Stimulated activated CD4-positive, alpha-beta T cell treated with anti-CD3 and anti-CD28 coated beads, Interleukin-12 subunit alpha, Interleukin-12 subunit beta, amount 100 ng/mL, for 48 hours (primary cell): Measurements from ENCODE around the gene FAM153A.
"Not testable (repeated sequence)": the region's sequence is repeated elsewhere in the genome, so short reads cannot be mapped to it uniquely, and the experiment has no call there.

Source experiments
- DNase-seq, 3 donors: peaks; one replicate each; pipeline ENCODE4 v3.0.0-alpha.2; 2020; ENCODE audit warnings: low read depth in 2 of 3, low spot score in 1 of 3

The FAM153A gene

DNA sequence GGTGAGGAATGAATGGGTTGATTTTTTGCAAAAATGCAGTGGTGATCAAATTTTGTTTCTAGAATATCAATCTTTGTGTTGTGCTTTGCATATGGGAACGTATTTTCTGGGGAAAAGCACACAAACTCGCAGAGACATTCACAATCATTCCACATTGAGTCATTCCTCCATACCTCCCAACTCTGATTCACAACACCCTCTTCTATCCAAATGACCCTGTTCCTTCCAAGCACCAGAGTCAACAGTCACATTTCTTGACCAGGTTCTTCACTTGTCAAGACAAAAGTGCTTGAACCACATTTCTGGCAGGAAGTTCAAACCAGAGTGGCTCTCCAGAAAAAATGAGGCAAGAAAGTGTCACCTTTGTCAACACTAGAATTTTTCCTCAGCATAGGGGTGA lies 35.3 kb downstream of the FAM153A start:
- DNase-seq, result not testable (repeated sequence)

- not testable (repeated sequence) for DNase-seq
These were observed 57.8 kb downstream of the FAM153A start for GRCh38 chr5:177724858-177725257.

DNA sequence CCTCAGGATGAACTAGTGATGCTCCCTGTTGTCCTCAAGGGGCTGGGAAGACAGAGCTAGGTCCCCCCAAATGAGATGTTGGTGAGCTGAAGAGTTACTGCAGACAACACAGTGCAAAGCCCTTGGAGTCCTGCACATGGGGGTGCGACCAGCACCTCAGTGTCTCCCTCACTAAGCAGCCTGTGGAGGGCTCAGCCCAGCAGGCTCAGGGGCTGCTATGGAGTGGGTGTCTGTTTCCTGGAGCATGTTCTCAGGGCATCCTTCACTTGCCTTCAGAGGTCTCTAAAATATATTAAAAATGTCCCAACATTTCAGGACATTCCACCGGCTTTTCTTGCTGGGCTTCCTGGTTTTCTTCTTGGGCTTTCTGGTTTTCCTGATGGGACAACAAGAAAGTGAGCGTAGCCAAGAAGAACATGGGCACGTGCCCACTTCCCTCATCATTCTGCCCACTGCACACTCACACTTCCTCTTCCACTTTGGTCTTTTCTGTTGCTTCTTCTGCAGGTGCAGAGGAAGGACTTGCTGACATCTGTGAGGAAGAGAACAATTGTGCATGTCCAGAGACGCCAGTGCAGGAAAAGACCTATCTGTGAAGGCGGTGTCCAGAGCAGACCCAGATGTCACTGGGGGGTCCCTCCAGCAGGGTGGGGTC lies 58.7 kb downstream of the FAM153A start:
- not testable (repeated sequence) for DNase-seq

DNA sequence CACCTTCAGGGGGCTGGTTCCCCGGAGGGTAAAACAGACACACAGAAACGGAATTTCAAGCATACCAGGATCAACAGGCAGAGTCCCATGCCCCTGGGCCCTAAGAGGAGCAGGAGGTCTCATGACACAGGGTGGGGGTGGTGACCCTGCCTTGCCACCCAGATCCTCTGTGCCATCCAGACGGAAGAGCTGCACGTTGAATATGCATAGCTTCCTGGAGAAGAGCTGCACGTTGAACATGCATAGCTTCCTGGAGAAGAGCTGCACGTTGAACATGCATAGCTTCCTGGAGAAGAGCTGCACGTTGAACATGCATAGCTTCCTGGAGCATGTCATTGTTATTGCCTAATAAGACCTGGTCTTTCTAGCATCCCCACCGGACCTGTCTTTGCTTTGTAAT lies 59.9 kb downstream of the FAM153A start:
- not testable (repeated sequence) for DNase-seq

DNA sequence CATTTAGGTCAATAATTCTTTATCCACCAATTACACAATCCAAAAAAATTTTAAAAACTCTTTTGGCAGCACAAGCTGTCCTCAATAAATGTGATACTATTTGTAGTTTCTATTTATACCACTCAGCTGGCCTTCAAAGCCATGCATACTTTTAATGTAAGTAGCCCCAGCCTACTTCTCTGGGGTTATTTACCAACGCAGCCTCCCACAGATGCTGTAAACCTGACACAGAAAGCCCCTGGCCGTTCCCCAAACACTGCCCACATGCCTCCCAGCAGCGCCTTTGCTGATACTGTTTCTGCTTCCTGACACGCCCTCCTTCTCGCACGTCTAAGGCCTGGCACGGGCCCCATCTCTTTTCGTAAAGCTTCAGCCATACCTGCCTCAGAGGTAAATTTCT lies 62.7 kb downstream of the FAM153A start:
- not testable (repeated sequence) for DNase-seq

GRCh38 chr5:177715423-177715822 lies 67.3 kb downstream of the FAM153A start:
- DNase-seq, result not testable (repeated sequence)

DNA sequence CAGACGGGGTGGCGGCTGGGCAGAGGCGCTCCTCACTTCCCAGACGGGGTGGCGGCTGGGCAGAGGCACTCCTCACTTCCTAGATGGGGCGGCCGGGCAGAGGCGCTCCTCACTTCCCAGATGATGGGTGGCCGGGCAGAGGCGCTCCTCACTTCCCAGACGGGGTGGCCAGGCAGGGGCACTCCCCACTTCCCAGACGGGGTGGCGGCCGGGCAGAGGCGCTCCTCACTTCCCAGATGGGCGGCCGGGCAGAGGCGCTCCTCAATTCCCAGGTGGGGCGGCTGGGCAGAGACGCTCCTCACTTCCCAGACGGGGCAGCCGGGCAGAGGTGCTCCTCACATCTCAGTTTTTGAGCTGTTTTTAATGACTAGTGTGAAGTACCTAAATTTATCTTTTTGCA lies 86.6 kb downstream of the FAM153A start:
- not testable (repeated sequence) for DNase-seq

DNA sequence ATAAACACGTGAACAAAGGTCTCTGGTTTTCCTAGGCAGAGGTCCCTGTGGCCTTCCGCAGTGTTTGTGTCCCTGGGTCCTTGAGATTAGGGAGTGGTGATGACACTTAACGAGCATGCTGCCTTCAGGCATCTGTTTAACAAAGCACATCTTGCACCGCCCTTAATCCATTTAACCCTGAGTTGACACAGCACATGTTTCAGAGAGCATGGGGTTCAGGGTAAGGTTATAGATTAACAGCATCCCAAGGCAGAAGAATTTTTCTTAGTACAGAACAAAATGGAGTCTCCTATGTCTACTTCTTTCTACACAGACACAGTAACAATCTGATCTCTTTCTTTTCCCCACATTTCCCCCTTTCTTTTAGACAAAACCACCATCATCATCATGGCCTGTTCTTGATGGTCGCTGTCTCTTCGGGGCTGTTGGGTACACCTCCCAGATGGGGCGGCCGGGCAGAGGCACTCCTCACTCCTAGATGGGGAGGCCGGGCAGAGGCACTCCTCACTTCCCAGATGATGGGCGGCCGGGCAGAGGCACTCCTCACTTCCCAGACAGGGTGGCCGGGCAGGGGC lies 87.3 kb downstream of the FAM153A start:
- not testable (repeated sequence) for DNase-seq

DNA sequence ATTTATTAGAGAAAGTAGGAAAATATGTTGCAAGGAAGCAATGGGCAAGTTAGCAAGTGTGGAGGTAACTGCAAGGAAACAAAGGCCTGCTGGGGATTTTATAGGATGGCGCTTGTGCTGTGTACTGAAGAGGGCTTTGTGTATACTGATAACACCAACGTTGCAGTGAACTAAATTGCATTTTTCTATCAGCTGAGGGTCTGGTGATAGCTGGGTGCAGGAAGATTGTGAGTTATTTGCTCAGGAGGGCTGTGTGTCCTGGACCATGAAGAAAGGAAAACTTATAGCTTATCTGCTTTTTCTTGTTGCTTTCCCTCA lies 88.2 kb downstream of the FAM153A start:
- not testable (repeated sequence) for DNase-seq

- DNase-seq, result not testable (repeated sequence)
These were observed 88.8 kb downstream of the FAM153A start for GRCh38 chr5:177693671-177694517.

DNA sequence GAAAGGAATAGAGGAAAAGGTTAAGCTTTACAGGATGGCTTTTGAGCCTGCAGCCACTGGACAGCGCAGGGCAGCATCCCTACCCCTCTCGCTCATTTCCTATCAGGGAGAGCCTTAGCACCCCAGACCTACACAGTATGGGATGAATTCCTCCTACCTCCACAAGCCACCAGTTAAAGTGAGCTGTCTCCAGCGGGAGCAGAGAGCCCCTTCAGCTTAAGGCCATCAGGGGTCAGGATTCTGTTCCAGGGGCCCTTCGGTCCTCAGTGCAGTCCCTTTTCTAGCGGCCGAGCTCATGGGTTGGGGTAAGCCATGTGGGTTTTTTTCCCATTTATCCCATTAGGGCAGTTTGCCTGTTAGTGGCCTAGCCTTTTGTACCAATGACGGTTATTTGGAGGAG lies 89.7 kb downstream of the FAM153A start:
- DNase-seq, result not testable (repeated sequence)

- not testable (repeated sequence) for DNase-seq
These were observed 90.2 kb downstream of the FAM153A start for GRCh38 chr5:177692507-177692906.

- not testable (repeated sequence) for DNase-seq
These were observed 93.6 kb downstream of the FAM153A start for GRCh38 chr5:177689011-177689610.

DNA sequence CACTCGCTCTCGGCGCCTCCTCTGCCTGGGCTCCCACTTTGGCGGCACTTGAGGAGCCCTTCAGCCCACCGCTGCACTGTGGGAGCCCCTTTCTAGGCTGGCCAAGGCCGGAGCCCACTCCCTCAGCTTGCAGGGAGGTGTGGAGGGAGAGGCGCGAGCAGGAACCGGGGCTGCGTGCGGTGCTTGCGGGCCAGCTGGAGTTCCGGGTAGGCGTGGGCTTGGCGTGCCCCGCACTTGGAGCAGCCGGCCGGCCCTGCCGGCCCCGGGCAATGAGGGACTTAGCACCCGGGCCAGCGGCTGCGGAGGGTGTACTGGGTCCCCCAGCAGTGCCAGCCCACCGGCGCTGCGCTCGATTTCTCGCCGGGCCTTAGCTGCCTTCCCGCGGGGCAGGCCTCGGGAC lies 94.6 kb downstream of the FAM153A start:
- DNase-seq, result not testable (repeated sequence)

GRCh38 chr5:177681920-177682319 lies 100.8 kb downstream of the FAM153A start:
- DNase-seq, result not testable (repeated sequence)
